Liver (tissue), 9 donors: ENCODE measurements around the gene RPTOR. TPM values are rescaled to one million over a fixed set of nuclear protein-coding genes. Genes with fewer than 3 reads are reported as not detected.

ENCODE experiments used
- DNase-seq: peaks from one replicate; pipeline ENCODE4 v3.0.0-alpha.2; 2017; ENCODE audit warnings: low spot score
- H3K27ac ChIP-seq, 2 donors: one replicate each; pipeline ENCODE4 v1.7.0; 2013; ENCODE audit warnings: inconsistent platforms in 2 of 2, low read length in 2 of 2, control low read depth in 1 of 2, low read depth in 1 of 2, mild to moderate bottlenecking in 1 of 2
- H3K27me3 ChIP-seq, 4 donors: one replicate each; pipeline versions ENCODE4 v1.6.1 to v1.7.0; 2013; ENCODE audit warnings: low read length in 3 of 4, inconsistent platforms in 1 of 4, mild to moderate bottlenecking in 1 of 4, moderate library complexity in 1 of 4; ENCODE audit not compliant: control insufficient read depth in 4 of 4, insufficient read depth in 4 of 4
- H3K36me3 ChIP-seq, 4 donors: one replicate each; pipeline versions ENCODE4 v1.6.1 to v1.7.0; 2013; ENCODE audit warnings: low read length in 3 of 4, mild to moderate bottlenecking in 3 of 4, low read depth in 1 of 4, moderate library complexity in 1 of 4; ENCODE audit not compliant: control insufficient read depth in 4 of 4, insufficient read depth in 3 of 4
- H3K4me1 ChIP-seq, 4 donors: one replicate each; pipeline versions ENCODE4 v1.6.1 to v1.7.0; 2013; ENCODE audit warnings: low read length in 3 of 4, mild to moderate bottlenecking in 3 of 4, moderate library complexity in 1 of 4; ENCODE audit not compliant: control insufficient read depth in 4 of 4, insufficient read depth in 4 of 4
- H3K4me3 ChIP-seq, 3 donors: one replicate each; pipeline versions ENCODE4 v1.6.1 to v1.7.0; 2013; ENCODE audit warnings: low read length in 3 of 3, control low read depth in 1 of 3, low read depth in 1 of 3, mild to moderate bottlenecking in 1 of 3
- H3K9ac ChIP-seq, 2 donors: one replicate each; pipeline ENCODE4 v1.7.0; 2013; ENCODE audit warnings: low read length in 2 of 2, mild to moderate bottlenecking in 2 of 2, moderate library complexity in 2 of 2, control low read depth in 1 of 2, low read depth in 1 of 2
- H3K9me3 ChIP-seq, 4 donors: one replicate each; pipeline versions ENCODE4 v1.6.1 to v1.7.0; 2013; ENCODE audit warnings: low read length in 3 of 4; ENCODE audit not compliant: control insufficient read depth in 4 of 4
- GABPA ChIP-seq, 2 donors: IDR thresholded peaks in 1 of 2; conservative IDR thresholded peaks in 1 of 2; 2 replicates each; pipeline ENCODE4 v1.6.1; 2016; ENCODE audit warnings: antibody characterized with exemption in 2 of 2, mild to moderate bottlenecking in 1 of 2, moderate library complexity in 1 of 2
- HNF4A ChIP-seq, 2 donors: conservative IDR thresholded peaks; 2 replicates each; pipeline ENCODE4 v1.6.1; 2016; ENCODE audit warnings: antibody characterized with exemption in 2 of 2, mild to moderate bottlenecking in 2 of 2
- JUND ChIP-seq, 2 donors: IDR thresholded peaks; 2 replicates each; pipeline ENCODE4 v1.6.1; 2016; ENCODE audit warnings: antibody characterized with exemption in 2 of 2
- NR2F2 ChIP-seq: IDR thresholded peaks from 2 replicates; pipeline ENCODE4 v1.6.1; 2016; ENCODE audit warnings: antibody characterized with exemption
- RAD21 ChIP-seq, 2 donors: IDR thresholded peaks; 2 replicates each; pipeline ENCODE4 v1.6.1; 2016; ENCODE audit warnings: antibody characterized with exemption in 2 of 2, mild to moderate bottlenecking in 2 of 2
- YY1 ChIP-seq: IDR thresholded peaks from 2 replicates; pipeline ENCODE4 v1.6.1; 2016; ENCODE audit warnings: antibody characterized with exemption, mild to moderate bottlenecking
- WGBS: extraction: QIAGEN DNeasy Blood & Tissue Kit; methylation state at CpG from one replicate; pipeline ENCODE4 v1.1.7; 2013; 5-methylcytosine and 5-hydroxymethylcytosine counted together
- polyA plus RNA-seq, 2 donors: library from polyadenylated mRNA; stranded (reverse) in 1 of 2; unstranded in 1 of 2; fragments of 200-250 nt in 1 of 2; fragments of >200 nt in 1 of 2; fragmentation: Nextera tagmentation in 1 of 2; extraction: Ambion mirVana in 1 of 2; gene quantifications; one replicate each; pipeline versions ENCODE4 v1.2.1 to v1.2.3, GENCODE V29; 2013 to 2015
- total RNA-seq, 2 donors: library from RNA; depleted of rRNA; stranded (reverse); fragments of >200 nt; gene quantifications; one replicate each; pipeline ENCODE4 v1.2.3, GENCODE V29; 2014
- TF ChIP-seq, protein P1 (sequence below): IDR thresholded peaks from 2 replicates; pipeline ENCODE4 v1.6.1; 2016; ENCODE audit warnings: antibody characterized with exemption
- TF ChIP-seq, protein P2 (sequence below): IDR thresholded peaks from 2 replicates; pipeline ENCODE4 v1.6.1; 2016; ENCODE audit warnings: antibody characterized with exemption, mild to moderate bottlenecking
- TF ChIP-seq, protein P3 (sequence below): IDR thresholded peaks from 2 replicates; pipeline ENCODE4 v1.6.1; 2016; ENCODE audit warnings: antibody characterized with exemption
- donor health status: healthy.
- donor health status: healthy.
- donor health status: healthy.
- donor health status: healthy.
- donor health status: healthy.

Gene RPTOR
- total and polyA plus RNA-seq, 4 donors: 4.8 to 25.4 (median 11.6) TPM

DNA sequence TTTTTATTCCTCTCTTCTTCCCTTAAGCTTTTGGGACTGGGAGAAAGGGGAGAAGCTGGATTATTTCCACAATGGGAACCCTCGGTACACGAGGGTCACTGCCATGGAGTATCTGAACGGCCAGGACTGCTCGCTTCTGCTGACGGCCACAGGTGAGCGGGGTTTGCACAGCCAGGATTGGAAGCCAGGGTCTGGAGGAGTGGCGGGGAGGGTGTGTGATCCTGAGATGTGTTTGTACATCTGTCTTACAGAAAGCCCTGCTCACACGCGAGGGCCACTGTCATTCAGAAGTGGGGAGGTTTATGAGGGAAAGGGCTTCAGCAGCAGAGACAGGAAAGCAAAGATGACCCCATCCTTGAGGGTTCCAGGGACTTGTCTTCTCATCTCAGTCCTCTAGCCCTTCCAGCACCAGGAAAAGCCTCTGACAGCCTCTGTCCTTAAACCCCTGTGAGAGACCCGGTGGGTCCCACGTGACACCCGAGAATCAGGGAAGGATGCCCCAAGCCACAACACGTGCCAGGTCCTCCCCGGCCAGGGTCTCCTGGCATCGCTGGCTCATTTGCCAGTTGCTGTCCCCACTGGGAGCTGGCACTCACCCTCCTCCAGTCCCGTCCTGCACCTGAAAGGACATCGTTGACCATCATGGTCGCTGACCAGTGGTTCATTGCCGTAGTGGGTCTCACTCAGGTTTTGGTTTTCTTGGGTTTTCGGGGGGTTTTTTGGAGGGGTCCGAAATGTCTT is 402.7 kb downstream of the RPTOR start:
- Histone ChIP-seq H3K9me3 (no peaks in the 10 kb centered on the region), H3K4me3 (no peak overlapping the region), H3K36me3 (peaks cover 0 to 35% (median 5%) of the 10 kb centered on the region in 4 donors), H3K9ac (no peak overlapping the region), H3K27ac (no peak overlapping the region), H3K4me1 (no peaks in the 10 kb centered on the region), H3K27me3 (no peaks in the 10 kb centered on the region)
- whole genome bisulfite sequencing: 94% methylated on average over 21 of the region's 21 CpGs
- DNase-seq: no peak
- TF ChIP-seq NR2F2 (no peak), GABPA (IDR thresholded peaks at IDR 0.05 in 1 of 2, conservative IDR thresholded peaks at IDR 0.05 in 1 of 2) (no peak), RAD21 (IDR thresholded peaks at IDR 0.05) (no peak), JUND (IDR thresholded peaks at IDR 0.05) (no peak)
- TF ChIP-seq, protein P1, sequence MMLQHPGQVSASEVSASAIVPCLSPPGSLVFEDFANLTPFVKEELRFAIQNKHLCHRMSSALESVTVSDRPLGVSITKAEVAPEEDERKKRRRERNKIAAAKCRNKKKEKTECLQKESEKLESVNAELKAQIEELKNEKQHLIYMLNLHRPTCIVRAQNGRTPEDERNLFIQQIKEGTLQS: no peak

DNA sequence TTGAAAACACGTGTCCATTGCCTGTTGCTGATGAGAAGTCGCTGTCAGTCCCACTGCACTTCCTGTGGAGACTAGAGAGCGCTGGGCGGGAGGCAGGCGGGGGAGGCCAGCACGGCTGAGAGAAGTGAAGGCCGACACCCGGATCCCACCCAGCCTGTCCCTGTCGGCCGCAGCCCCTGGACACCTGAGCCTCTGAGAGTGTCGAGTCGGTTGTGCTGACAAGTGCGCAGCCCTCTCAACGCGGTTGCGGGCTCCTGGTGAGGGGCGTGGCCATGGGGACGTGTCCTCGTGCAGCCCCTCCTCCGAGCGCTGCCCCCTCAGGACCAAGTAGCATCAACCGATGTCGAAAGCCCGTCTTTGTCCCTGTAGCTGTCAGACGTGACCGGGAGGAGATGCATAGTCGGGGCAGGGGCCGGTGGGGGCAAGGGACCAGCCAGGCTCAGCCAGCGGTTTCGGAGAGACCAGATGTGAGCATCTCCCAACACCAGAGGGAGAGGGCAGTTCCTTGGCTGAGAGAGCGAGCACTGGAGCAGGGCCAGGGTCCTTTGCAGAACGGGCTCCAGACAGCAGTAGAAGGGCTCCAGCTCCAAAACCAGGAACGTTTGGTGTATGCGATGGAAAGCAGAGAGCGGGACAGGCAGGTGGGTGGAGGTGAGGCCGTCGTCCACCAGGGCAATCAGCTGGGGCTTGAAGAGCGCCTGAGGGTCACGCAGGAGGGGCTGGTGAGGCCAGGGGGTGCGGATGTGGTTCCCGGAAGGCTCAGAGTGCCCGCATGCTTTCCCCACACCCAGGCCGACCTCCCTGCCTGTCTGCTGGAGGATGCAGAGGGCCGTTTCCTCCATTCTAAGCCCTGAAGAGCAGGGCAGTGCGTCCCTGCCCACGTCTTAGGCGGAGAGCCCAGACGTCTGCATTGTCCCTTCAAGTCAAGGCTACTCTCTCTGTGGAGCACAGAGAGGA is 403.7 kb downstream of the RPTOR start:
- H3K9ac ChIP-seq: no peak overlapping the region
- H3K36me3 ChIP-seq: peaks cover 0 to 36% (median 5%) of the 10 kb centered on the region in 4 donors
- WGBS: 92% methylated on average over 48 of the region's 48 CpGs
- no peak for TF ChIP-seq YY1
- no peak for TF ChIP-seq HNF4A (conservative IDR thresholded peaks at IDR 0.05)
- TF ChIP-seq, protein P2, sequence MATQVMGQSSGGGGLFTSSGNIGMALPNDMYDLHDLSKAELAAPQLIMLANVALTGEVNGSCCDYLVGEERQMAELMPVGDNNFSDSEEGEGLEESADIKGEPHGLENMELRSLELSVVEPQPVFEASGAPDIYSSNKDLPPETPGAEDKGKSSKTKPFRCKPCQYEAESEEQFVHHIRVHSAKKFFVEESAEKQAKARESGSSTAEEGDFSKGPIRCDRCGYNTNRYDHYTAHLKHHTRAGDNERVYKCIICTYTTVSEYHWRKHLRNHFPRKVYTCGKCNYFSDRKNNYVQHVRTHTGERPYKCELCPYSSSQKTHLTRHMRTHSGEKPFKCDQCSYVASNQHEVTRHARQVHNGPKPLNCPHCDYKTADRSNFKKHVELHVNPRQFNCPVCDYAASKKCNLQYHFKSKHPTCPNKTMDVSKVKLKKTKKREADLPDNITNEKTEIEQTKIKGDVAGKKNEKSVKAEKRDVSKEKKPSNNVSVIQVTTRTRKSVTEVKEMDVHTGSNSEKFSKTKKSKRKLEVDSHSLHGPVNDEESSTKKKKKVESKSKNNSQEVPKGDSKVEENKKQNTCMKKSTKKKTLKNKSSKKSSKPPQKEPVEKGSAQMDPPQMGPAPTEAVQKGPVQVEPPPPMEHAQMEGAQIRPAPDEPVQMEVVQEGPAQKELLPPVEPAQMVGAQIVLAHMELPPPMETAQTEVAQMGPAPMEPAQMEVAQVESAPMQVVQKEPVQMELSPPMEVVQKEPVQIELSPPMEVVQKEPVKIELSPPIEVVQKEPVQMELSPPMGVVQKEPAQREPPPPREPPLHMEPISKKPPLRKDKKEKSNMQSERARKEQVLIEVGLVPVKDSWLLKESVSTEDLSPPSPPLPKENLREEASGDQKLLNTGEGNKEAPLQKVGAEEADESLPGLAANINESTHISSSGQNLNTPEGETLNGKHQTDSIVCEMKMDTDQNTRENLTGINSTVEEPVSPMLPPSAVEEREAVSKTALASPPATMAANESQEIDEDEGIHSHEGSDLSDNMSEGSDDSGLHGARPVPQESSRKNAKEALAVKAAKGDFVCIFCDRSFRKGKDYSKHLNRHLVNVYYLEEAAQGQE: no peak
- TF ChIP-seq, protein P3, sequence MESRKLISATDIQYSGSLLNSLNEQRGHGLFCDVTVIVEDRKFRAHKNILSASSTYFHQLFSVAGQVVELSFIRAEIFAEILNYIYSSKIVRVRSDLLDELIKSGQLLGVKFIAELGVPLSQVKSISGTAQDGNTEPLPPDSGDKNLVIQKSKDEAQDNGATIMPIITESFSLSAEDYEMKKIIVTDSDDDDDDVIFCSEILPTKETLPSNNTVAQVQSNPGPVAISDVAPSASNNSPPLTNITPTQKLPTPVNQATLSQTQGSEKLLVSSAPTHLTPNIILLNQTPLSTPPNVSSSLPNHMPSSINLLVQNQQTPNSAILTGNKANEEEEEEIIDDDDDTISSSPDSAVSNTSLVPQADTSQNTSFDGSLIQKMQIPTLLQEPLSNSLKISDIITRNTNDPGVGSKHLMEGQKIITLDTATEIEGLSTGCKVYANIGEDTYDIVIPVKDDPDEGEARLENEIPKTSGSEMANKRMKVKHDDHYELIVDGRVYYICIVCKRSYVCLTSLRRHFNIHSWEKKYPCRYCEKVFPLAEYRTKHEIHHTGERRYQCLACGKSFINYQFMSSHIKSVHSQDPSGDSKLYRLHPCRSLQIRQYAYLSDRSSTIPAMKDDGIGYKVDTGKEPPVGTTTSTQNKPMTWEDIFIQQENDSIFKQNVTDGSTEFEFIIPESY: no peak
- TF ChIP-seq NR2F2: no peak
- TF ChIP-seq, protein P1: no peak
- no peaks in the 10 kb centered on the region for H3K4me1 ChIP-seq
- H3K27ac ChIP-seq: no peak overlapping the region
- no peak overlapping the region for H3K4me3 ChIP-seq
- H3K27me3 ChIP-seq: no peaks in the 10 kb centered on the region
- H3K9me3 ChIP-seq: no peaks in the 10 kb centered on the region
- DNase-seq: no peak
